GM19467 (cell line): ENCODE measurements around the gene SBK1.
A peak's percentile ranks its signal among the peaks of the same experiment; 100 is the strongest.

ENCODE experiments used
- ATAC-seq: cut with Tn5 transposase; IDR thresholded peaks from one replicate; pipeline ENCODE4 v1.9.1; 2021; ENCODE audit warnings: mild to moderate bottlenecking, moderate library complexity; ENCODE audit not compliant: unreplicated experiment

Gene SBK1

GRCh38 chr16:28280881-28281836 lies 11.2 kb upstream of the SBK1 start:
- ATAC-seq = no peak

GRCh38 chr16:28282045-28282444 lies 10.3 kb upstream of the SBK1 start:
- ATAC-seq = no peak

GRCh38 chr16:28283173-28283572 lies 9.2 kb upstream of the SBK1 start:
- ATAC-seq = no peak

- ATAC-seq = no peak
Measured at GRCh38 chr16:28283798-28284577, 8.3 kb upstream of the SBK1 start.

GRCh38 chr16:28285649-28286048 lies 6.7 kb upstream of the SBK1 start:
- no peak for ATAC-seq

GRCh38 chr16:28288114-28288513 lies 4.2 kb upstream of the SBK1 start:
- no peak for ATAC-seq

- ATAC-seq = no peak
Measured at GRCh38 chr16:28289048-28289447, 3.3 kb upstream of the SBK1 start.

- ATAC-seq = no peak
Measured at GRCh38 chr16:28289939-28290858, 2.1 kb upstream of the SBK1 start.

GRCh38 chr16:28290859-28291254 lies 1.5 kb upstream of the SBK1 start:
- no peak for ATAC-seq

- ATAC-seq = peak; percentile 13
Measured at GRCh38 chr16:28292731-28293600, 641 bp downstream of the SBK1 start.

GRCh38 chr16:28293601-28293960 lies 1.3 kb downstream of the SBK1 start:
- ATAC-seq = no peak

GRCh38 chr16:28294201-28294600 lies 1.9 kb downstream of the SBK1 start:
- no peak for ATAC-seq

- ATAC-seq = no peak
Measured at GRCh38 chr16:28295276-28295675, 3.0 kb downstream of the SBK1 start.

GRCh38 chr16:28297308-28297707 lies 5.0 kb downstream of the SBK1 start:
- ATAC-seq = no peak

- no peak for ATAC-seq
Measured at GRCh38 chr16:28297784-28298510, 5.6 kb downstream of the SBK1 start.

GRCh38 chr16:28298511-28298878 lies 6.2 kb downstream of the SBK1 start:
- no peak for ATAC-seq

- ATAC-seq = no peak
Measured at GRCh38 chr16:28300327-28300726, 8.0 kb downstream of the SBK1 start.

- ATAC-seq = no peak
Measured at GRCh38 chr16:28301154-28301553, 8.8 kb downstream of the SBK1 start.

GRCh38 chr16:28301620-28302019 lies 9.3 kb downstream of the SBK1 start:
- no peak for ATAC-seq
